ENCODE measurements around the gene ECE2. TPM values are rescaled to one million over a fixed set of nuclear protein-coding genes. Genes with fewer than 3 reads are reported as not detected.

The ECE2 gene
- total and polyA plus RNA-seq, 8 donors = 0.45 to 2.9 TPM; not detected in 6

DNA sequence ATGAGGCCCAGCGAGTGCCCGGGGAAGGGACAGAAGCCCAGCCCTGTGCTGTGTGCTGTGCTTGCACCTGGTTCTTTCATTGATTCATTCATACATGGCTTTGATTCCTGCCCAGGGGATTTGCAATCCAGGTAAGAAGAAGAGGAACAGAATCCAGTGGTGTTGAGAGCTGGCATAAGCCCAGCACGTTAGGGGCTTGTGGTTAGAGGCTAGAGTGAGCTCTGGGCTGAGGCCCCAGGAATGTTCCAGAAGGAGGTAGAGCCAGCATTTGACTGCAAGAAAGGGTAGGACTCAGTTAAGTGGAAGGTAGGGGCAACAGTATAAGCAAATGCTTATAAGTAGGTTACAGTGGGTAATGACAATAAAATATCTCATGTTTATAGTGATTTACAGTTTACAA, 44.2 kb upstream of the ECE2 start:
- no peak for TF ChIP-seq EP300 (IDR thresholded peaks at IDR 0.05)
- H3K9me3 ChIP-seq = no peaks in the 10 kb centered on the region
- H3K36me3 ChIP-seq = no peaks in the 10 kb centered on the region
- intact Hi-C loops (cut with DNase I; ENCODE audit: low total_unique reads) = loop anchor here (10.0 kb wide), 1 partner anchor 337 kb away; no protein-coding TSS in a partner anchor
- 56 to 72% (median 59%) methylated on average over 3 of the region's 3 CpGs for WGBS, 5 donors
- no peak for DNase-seq
- H3K4me1 ChIP-seq = peaks cover 19 to 29% (median 27%) of the 10 kb centered on the region in 4 donors
- H3K27ac ChIP-seq = no peak overlapping the region
- peaks cover 16 to 86% (median 54%) of the 10 kb centered on the region in 3 donors for H3K27me3 ChIP-seq
- H3K4me3 ChIP-seq = no peak overlapping the region

DNA sequence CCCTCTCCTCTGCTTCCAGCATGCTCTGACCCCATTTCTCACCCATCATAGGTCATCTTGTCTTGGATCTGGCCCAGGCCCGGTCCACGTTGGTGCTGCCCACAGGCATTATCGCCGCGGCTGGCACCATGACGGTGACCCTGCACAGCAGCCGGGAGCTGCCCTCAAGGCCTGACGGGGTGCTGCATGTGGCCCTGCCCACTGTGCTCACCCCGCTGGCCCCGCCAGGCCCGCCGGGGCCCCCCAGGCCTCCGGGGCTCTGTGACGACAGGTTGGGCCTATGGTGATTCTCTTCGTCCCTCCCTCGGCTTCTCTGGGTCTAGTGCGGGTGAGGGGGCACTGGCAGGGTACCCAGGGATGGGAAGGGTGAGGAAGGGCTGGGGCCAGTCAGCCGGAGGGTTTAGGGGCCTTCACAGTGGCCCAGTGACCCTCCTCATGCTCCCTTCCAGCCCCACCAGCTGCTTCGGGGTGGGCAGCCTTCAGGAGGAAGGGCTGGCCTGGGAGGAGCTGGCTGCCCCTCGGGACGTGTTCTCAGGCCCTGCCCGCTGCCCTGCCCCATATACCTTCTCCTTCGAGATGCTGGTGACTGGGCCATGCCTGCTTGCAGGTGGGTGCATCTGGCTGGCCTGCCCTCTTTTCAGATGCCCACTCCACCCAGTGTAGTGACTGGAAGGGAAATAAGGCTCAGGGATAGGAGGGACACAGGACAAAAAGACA, 42.5 kb upstream of the ECE2 start:
- 83 to 92% (median 90%) methylated on average over 17 to 23 of the region's 23 CpGs for WGBS, 5 donors
- Histone ChIP-seq H3K27ac (no peak overlapping the region), H3K27me3 (peaks cover 16 to 76% (median 50%) of the 10 kb centered on the region in 3 donors), H3K4me3 (no peak overlapping the region), H3K4me1 (peaks cover 19 to 29% (median 27%) of the 10 kb centered on the region in 4 donors), H3K9me3 (no peaks in the 10 kb centered on the region), H3K36me3 (no peaks in the 10 kb centered on the region)
- DNase-seq = no peak
- intact Hi-C loops (cut with DNase I; ENCODE audit: low total_unique reads) = loop anchor here (10.0 kb wide), 1 partner anchor 338 kb away; no protein-coding TSS in a partner anchor
- TF ChIP-seq EP300 (IDR thresholded peaks at IDR 0.05) (no peak), POLR2AphosphoS5 (IDR thresholded peaks at IDR 0.05) (no peak), POLR2A (IDR thresholded peaks at IDR 0.05) (no peak)
- TF ChIP-seq, protein P1, sequence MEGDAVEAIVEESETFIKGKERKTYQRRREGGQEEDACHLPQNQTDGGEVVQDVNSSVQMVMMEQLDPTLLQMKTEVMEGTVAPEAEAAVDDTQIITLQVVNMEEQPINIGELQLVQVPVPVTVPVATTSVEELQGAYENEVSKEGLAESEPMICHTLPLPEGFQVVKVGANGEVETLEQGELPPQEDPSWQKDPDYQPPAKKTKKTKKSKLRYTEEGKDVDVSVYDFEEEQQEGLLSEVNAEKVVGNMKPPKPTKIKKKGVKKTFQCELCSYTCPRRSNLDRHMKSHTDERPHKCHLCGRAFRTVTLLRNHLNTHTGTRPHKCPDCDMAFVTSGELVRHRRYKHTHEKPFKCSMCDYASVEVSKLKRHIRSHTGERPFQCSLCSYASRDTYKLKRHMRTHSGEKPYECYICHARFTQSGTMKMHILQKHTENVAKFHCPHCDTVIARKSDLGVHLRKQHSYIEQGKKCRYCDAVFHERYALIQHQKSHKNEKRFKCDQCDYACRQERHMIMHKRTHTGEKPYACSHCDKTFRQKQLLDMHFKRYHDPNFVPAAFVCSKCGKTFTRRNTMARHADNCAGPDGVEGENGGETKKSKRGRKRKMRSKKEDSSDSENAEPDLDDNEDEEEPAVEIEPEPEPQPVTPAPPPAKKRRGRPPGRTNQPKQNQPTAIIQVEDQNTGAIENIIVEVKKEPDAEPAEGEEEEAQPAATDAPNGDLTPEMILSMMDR (IDR thresholded peaks at IDR 0.05) = no peak

DNA sequence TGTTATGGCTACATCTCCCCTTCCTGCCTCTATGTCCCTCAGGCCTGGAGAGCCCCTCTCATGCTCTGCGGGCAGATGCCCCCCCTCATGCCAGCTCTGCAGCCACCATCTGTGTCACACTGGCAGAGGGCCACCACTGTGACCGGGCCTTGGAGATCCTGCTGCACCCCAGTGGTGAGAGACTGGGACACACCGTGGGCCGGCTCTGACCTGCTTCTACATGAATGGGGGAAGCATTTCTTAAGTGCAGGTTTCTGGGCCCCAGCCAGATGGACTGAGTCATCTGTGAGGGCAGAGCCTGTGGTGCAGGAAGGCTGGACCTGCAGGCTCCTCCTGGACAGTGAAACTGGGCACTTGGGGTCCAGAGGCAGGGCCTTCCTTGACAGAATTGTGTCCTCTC, 41.6 kb upstream of the ECE2 start:
- H3K27me3 ChIP-seq = peaks cover 16 to 72% (median 43%) of the 10 kb centered on the region in 3 donors
- WGBS, 5 donors = 18 to 33% (median 31%) methylated on average over 1 to 4 of the region's 4 CpGs
- no peaks in the 10 kb centered on the region for H3K36me3 ChIP-seq
- H3K9me3 ChIP-seq = no peaks in the 10 kb centered on the region
- peak; percentile 61 to 65 for DNase-seq
- H3K4me3 ChIP-seq = no peak overlapping the region
- peaks cover 17 to 22% (median 20%) of the 10 kb centered on the region in 4 donors for H3K4me1 ChIP-seq
- intact Hi-C loops (cut with DNase I; ENCODE audit: low total_unique reads) = loop anchor here (10.0 kb wide), 1 partner anchor 339 kb away; no protein-coding TSS in a partner anchor
- no peak overlapping the region for H3K27ac ChIP-seq
- TF ChIP-seq, protein P1 (IDR thresholded peaks at IDR 0.05) = no peak
- TF ChIP-seq EP300 (IDR thresholded peaks at IDR 0.05) = no peak
- no peak for TF ChIP-seq POLR2AphosphoS5 (IDR thresholded peaks at IDR 0.05)
- no peak for TF ChIP-seq POLR2A (IDR thresholded peaks at IDR 0.05)

DNA sequence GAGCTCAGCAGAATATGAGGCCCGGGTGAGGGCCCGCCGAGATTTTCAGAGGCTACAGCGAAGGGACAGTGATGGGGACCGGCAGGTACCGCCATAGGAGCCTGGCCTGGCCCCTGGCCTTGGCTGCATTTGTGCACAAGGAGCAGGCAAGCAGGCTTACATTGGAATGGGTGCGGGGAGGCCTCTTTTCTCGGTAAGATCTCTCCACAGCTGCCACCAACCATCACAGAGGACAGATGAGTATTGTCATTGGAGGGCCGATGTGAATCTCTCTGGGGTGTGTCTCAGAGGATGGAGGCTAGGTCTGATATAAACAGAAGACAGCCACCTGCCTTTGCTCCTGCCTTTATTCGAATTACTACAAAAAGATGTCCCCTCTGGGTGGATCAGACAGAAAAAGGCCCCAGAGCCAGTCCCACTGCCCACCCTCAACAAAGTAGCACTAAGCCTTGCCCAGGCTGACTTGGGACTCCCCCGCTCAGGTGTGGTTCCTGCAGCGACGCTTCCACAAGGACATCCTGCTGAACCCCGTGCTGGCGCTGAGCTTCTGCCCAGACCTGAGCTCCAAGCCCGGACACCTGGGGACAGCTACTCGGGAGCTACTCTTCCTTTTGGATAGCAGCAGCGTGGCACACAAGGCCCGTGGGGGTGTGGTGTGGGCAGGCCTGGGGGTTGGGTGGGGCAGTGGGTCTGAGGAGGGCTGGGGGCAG, 41.0 kb upstream of the ECE2 start:
- Histone ChIP-seq H3K36me3 (no peaks in the 10 kb centered on the region), H3K4me3 (no peak overlapping the region), H3K27me3 (peaks cover 13 to 71% (median 37%) of the 10 kb centered on the region in 3 donors), H3K27ac (no peak overlapping the region), H3K4me1 (peaks cover 11 to 16% (median 14%) of the 10 kb centered on the region in 4 donors), H3K9me3 (no peaks in the 10 kb centered on the region)
- intact Hi-C loops (cut with DNase I; ENCODE audit: low total_unique reads) = loop anchor here (10.0 kb wide), 1 partner anchor 340 kb away; no protein-coding TSS in a partner anchor
- 82 to 90% (median 86%) methylated on average over 17 to 19 of the region's 19 CpGs for WGBS, 5 donors
- TF ChIP-seq EP300 (IDR thresholded peaks at IDR 0.05) (no peak), POLR2AphosphoS5 (IDR thresholded peaks at IDR 0.05) (no peak), POLR2A (IDR thresholded peaks at IDR 0.05) (no peak)
- TF ChIP-seq, protein P1 (IDR thresholded peaks at IDR 0.05) = no peak
- DNase-seq = no peak

Data from stomach (tissue), 9 donors.